Stimulated activated naive CD4-positive, alpha-beta T cell treated with Interleukin-2 at 50 U/mL for 16 hours (primary cell): ENCODE data around the gene DES.

Experiments used
- DNase-seq: peaks from one replicate; lab custom pipeline; 2025; lab: John Stamatoyannopoulos, UW

DES gene

GRCh38 chr2:219419331-219420197 is 1.4 kb downstream of the DES start:
- no peak for DNase-seq

GRCh38 chr2:219420687-219421086 is 2.5 kb downstream of the DES start:
- DNase-seq = no peak

- no peak for DNase-seq
Measured at GRCh38 chr2:219421323-219421722, 3.1 kb downstream of the DES start.

GRCh38 chr2:219422952-219423534 is 4.9 kb downstream of the DES start:
- DNase-seq = no peak

- DNase-seq = no peak
Measured at GRCh38 chr2:219423652-219424377, 5.6 kb downstream of the DES start.

GRCh38 chr2:219425238-219426067 is 7.3 kb downstream of the DES start:
- no peak for DNase-seq

GRCh38 chr2:219426068-219426443 is 7.9 kb downstream of the DES start:
- no peak for DNase-seq

GRCh38 chr2:219426534-219427136 is 8.5 kb downstream of the DES start:
- no peak for DNase-seq

GRCh38 chr2:219428469-219428868 is 10.3 kb downstream of the DES start:
- DNase-seq = no peak

- no peak for DNase-seq
Measured at GRCh38 chr2:219429958-219430606, 11.9 kb downstream of the DES start.

GRCh38 chr2:219430633-219431615 is 12.7 kb downstream of the DES start:
- DNase-seq = no peak

GRCh38 chr2:219433666-219434467 is 15.7 kb downstream of the DES start:
- DNase-seq = no peak

GRCh38 chr2:219434468-219434717 is 16.2 kb downstream of the DES start:
- no peak for DNase-seq

GRCh38 chr2:219434718-219435525 is 16.7 kb downstream of the DES start, which contains the start of gene SPEG:
Gene SPEG, plus strand, starts transcription at chr2:219434843. Its CDS starts 135 bp downstream, at chr2:219434978.
- no peak for DNase-seq

- no peak for DNase-seq
Measured at GRCh38 chr2:219435701-219436100, 17.5 kb downstream of the DES start.

GRCh38 chr2:219436491-219436890 is 18.3 kb downstream of the DES start:
- DNase-seq = no peak

GRCh38 chr2:219437141-219437540 is 19.0 kb downstream of the DES start:
- no peak for DNase-seq

GRCh38 chr2:219437690-219438206 is 19.6 kb downstream of the DES start:
- no peak for DNase-seq
